ENCODE results near the gene SLC6A12. TPM values are rescaled to one million over a fixed set of nuclear protein-coding genes. Genes with fewer than 3 reads are reported as not detected.
A peak's percentile ranks its signal among the peaks of the same experiment; 100 is the strongest.

Gene SLC6A12
- total RNA-seq, 4 donors from 2014 or later = 0.21 to 0.60 (median 0.39) TPM; not detected in 1

- no peak overlapping the region for H3K4me3 ChIP-seq
- H3K27me3 ChIP-seq = no peaks in the 10 kb centered on the region
- peak in 1 of 2 donors; percentile 19 for DNase-seq (ENCODE audit: low spot score in 2 of 2)
- WGBS, 2 donors = 22 to 23% methylated on average over 5 to 11 of the region's 11 CpGs
- no peak overlapping the region for H3K27ac ChIP-seq
- TF ChIP-seq CTCF (IDR thresholded peaks at IDR 0.05) (peak; percentile 16 to 48 (median 38)), POLR2A (IDR thresholded peaks at IDR 0.05) (no peak)
- no peaks in the 10 kb centered on the region for H3K36me3 ChIP-seq
- no peaks in the 10 kb centered on the region for H3K4me1 ChIP-seq
- H3K9me3 ChIP-seq = no peaks in the 10 kb centered on the region
Observed at GRCh38 chr12:153080-153746, 60.7 kb downstream of the SLC6A12 start.

GRCh38 chr12:152440-152839 is 61.5 kb downstream of the SLC6A12 start:
- Histone ChIP-seq H3K4me1 (no peaks in the 10 kb centered on the region), H3K27ac (no peak overlapping the region), H3K27me3 (no peaks in the 10 kb centered on the region), H3K36me3 (no peaks in the 10 kb centered on the region), H3K4me3 (no peak overlapping the region), H3K9me3 (no peaks in the 10 kb centered on the region)
- DNase-seq (ENCODE audit: low spot score in 2 of 2) = no peak
- no peak for TF ChIP-seq CTCF (IDR thresholded peaks at IDR 0.05)
- no peak for TF ChIP-seq EP300 (IDR thresholded peaks at IDR 0.05)
- TF ChIP-seq POLR2A (IDR thresholded peaks at IDR 0.05) = no peak
- WGBS, 2 donors = 56 to 64% methylated on average over 2 to 3 of the region's 3 CpGs

GRCh38 chr12:151579-151978 is 62.4 kb downstream of the SLC6A12 start:
- H3K9me3 ChIP-seq = no peaks in the 10 kb centered on the region
- no peak for TF ChIP-seq EP300 (IDR thresholded peaks at IDR 0.05)
- no peak for TF ChIP-seq CTCF (IDR thresholded peaks at IDR 0.05)
- no peak for TF ChIP-seq POLR2A (IDR thresholded peaks at IDR 0.05)
- H3K27ac ChIP-seq = no peak overlapping the region
- no peak for DNase-seq (ENCODE audit: low spot score in 2 of 2)
- no peak overlapping the region for H3K4me3 ChIP-seq
- no peaks in the 10 kb centered on the region for H3K4me1 ChIP-seq
- no peaks in the 10 kb centered on the region for H3K27me3 ChIP-seq
- WGBS, 2 donors = 74 to 78% methylated on average over 5 of the region's 5 CpGs
- H3K36me3 ChIP-seq = no peaks in the 10 kb centered on the region

GRCh38 chr12:148676-149416 is 65.1 kb downstream of the SLC6A12 start:
- H3K9me3 ChIP-seq = no peaks in the 10 kb centered on the region
- DNase-seq (ENCODE audit: low spot score in 2 of 2) = no peak
- H3K4me1 ChIP-seq = no peaks in the 10 kb centered on the region
- H3K36me3 ChIP-seq = no peaks in the 10 kb centered on the region
- 85 to 88% methylated on average over 17 to 18 of the region's 18 CpGs for WGBS, 2 donors
- H3K27me3 ChIP-seq = no peaks in the 10 kb centered on the region
- TF ChIP-seq EP300 (IDR thresholded peaks at IDR 0.05) (no peak), CTCF (IDR thresholded peaks at IDR 0.05) (no peak), POLR2A (IDR thresholded peaks at IDR 0.05) (no peak)
- no peak overlapping the region for H3K4me3 ChIP-seq
- no peak overlapping the region for H3K27ac ChIP-seq

- Histone ChIP-seq H3K36me3 (no peaks in the 10 kb centered on the region), H3K4me1 (no peaks in the 10 kb centered on the region), H3K9me3 (no peaks in the 10 kb centered on the region), H3K27me3 (no peaks in the 10 kb centered on the region), H3K4me3 (no peak overlapping the region), H3K27ac (no peak overlapping the region)
- no peak for TF ChIP-seq POLR2A (IDR thresholded peaks at IDR 0.05)
- TF ChIP-seq EP300 (IDR thresholded peaks at IDR 0.05) = no peak
- DNase-seq (ENCODE audit: low spot score in 2 of 2) = no peak
- 91 to 94% methylated on average over 8 of the region's 9 CpGs for WGBS, 2 donors
Observed at GRCh38 chr12:147242-147641, 66.7 kb downstream of the SLC6A12 start.
